CD4-positive, alpha-beta T cell treated with Interleukin-17A for 4 hours (primary cell): ENCODE measurements around the gene MLLT3.
"Not testable (repeated sequence)": the region's sequence is repeated elsewhere in the genome, so short reads cannot be mapped to it uniquely, and the experiment has no call there.

Experiments
- DNase-seq: peaks from one replicate; pipeline ENCODE4 v3.0.0-alpha.2; 2020; ENCODE audit warnings: mixed read lengths

MLLT3 gene

DNA sequence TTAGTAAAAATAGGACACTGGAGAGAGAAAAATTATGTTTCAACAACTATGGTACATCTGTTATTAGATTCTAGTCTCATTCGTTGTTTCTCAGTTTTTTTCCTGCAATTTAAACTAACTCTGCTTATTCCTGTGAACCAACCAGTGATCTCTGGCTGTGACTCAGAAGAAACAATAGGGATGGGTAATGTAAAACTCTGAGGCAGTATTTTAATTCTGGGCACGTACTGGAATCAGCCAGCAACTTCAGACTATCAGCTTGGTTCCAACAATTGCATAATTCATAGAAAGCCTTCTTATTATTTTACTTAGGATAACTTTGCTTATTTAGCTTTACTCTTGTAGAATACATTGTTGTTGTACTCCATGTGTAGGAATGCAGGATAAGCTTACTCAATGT is 28.8 kb downstream of the MLLT3 start:
- DNase-seq: no peak

DNA sequence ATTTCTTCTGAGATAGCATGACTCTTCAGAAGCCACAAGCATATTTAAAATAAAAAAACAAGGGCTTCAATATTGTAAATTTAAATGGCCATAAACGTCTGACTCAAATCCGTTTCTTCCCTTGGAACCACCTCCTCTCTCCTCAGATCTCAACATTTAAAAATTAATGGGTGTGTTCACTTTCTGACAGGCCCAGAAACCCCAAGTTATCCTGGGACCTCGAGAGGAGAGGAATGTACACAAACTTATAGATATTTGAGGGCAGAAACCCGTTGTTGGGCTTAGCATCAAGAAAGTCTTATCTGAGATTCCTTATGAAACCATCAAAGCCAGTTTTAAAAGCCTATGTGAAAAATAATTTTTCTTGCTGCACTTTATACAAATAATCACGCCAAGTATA is 29.2 kb downstream of the MLLT3 start:
- DNase-seq: no peak

DNA sequence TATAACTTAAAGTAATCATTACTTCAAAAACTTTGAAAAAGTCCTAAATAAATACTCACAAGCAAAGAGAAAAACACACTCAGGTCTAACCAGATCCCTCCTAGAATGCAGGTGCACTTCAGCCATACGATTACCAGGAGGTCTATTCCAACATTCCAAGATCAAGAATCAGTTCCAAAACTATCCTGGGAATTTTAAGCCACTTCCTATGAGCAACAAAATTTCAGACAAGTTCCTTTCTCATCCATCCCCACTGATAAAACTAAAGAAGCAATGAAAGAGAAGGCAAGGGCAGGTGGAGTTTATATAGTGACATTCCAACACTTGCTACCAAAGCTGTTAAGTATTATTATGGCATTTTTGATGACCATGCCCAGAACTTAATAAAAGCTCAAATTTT is 29.6 kb downstream of the MLLT3 start:
- DNase-seq: no peak

DNA sequence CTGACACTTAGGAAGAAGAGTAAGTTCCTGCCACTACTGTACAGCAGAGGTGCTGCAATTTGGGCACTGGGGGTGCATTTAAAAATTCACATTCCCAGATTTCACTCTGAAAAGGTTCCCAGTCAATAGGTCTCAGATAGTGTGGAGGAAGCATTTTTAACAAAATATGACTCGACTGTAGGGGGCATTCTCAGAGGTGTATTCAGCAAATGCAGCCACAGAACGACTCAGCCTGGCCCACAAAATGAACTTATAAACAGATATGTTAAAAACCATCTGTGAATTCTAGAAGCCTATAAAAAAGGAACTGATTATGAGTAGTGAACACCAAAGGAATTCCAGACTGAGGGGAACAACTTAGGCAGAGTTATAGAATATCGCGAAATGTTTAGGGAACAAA is 31.1 kb downstream of the MLLT3 start:
- DNase-seq: no peak

DNA sequence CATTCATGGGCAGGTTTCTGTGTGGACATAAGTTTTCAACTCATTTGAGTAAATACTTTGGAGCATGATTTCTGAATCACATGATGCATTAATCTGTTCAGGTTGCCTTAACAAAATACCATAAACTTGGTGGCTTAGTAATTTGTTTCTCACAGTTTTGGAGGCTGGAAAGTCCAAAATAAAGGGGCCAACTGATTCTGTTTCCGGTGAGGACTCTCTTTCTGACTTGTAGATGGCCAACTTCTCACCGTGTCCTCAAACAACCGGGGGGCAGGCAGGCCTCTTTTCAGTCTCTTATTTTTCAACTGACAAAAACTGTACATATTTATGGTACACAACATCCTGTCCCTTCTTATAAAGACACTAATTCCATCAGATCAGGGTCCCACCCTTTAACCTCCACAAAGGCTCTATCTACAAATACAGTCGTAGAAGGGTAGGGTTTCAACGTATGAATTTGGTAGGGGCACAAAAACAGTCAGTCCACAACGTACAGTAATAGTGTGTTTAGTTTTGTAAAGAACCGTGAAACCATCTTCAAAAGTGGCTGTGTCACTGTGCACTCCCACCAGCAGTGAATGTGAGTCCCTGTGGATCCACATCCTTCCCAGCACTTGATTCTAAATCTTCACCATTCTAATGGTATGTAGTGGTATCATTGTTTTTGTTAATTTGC is 37.2 kb downstream of the MLLT3 start:
- DNase-seq: no peak

DNA sequence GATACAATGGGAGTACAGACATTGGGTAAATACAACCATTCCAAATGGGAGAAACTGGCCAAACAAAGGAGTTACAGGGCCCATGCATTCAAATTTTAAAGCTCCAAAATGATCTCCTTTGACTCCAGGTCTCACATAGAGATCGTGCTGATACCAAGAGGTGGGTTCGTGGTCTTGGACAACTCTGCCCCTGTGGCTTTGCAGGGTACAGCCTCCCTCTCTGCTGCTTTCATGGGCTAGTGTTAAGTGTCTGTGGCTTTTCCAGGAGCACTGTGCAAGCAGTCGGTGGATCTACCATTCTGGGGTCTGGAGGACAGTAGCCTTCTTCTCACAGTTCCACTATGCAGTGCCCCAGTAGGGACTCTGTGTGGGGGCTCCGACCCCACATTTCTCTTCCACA is 39.2 kb downstream of the MLLT3 start:
- not testable (repeated sequence) for DNase-seq

DNA sequence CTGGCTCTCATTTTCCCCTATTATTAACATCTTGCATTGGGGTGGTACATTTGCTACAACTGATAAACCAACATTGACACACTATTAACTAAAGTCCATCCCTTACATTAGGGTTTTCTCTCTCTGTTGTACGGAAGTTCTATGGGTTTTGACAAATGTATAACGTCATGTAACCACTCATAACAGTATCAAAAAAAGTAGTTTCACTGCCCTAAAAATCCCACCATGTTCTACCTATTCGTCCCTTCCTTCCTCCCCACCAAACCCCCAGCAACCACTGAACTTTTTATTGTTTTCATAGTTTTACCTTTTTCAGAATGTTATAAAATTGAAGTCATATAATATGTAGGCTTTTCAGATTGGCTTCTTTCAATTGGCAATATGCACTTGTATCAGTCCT is 40.1 kb downstream of the MLLT3 start:
- DNase-seq: no peak

DNA sequence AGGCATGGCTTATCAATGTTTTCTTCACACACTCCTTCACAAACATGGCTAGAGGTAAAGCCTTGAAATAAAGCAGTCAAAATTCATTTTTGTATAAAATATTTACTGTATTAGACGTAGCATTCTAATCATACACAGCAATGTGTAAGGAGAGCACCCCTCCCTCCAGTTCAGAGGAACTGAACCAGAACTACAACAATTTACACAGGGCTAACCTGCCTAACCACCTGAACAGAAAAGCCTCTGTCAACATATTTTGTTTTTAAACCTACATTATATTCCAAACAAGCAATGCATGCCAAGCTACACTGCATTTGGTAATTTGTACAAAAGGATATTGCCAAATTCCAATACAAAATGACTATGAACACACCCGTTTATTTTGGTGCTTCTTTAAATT is 41.6 kb downstream of the MLLT3 start:
- DNase-seq: no peak

DNA sequence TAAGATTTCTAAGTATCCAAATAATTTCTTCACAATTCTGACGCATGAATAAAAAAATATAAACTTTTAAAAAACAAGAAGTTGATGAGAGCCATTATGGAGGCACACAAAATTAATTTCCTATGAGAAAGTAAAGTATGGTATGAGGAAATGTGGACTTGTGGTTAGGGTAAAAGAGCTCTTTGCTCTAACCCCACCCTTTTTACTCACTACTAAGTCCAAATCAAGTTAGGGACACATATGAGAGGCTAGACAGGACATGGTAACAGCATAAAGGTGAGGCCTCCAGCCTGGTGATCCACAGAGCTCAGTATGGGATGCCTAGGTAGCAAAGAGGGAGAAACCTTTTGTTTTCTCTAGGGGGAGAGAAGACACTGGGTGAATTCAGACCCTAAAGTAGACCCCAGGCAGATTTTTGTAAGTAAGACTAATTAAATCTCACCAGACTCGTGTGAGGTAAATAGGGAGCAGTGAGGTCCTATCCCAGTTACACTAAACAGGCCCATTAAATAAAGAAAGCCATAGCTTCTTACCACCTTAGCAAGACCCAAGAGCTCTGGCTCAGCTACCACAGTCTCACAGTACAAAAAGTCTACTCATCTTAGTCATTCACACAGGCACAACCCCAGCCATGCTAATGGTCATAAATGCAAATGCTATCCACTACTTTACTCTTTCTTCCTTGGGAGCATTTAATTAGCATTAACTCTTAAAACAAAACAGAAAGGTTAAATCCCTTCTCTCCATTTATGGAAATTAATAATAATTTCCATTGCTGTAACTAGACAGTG is 42.6 kb downstream of the MLLT3 start:
- DNase-seq: no peak

DNA sequence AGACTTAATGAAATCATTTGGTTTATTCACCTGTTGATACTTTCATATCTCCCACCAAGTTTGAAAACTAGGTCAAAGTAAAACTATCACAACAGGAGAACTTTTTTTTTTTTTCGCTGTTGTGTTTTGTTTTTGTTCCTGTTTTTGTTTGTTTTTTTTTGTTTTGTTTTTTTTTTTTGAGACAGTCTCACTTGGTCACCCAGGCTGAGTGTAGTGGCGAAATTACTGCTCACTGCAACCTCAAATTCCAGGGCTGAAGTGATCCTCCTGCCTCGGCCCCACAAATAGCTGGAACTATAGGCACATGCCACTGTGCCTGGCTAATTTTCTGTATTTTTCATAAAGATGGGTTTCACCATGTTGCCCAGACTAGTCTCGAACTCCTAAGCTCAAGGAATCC is 49.3 kb downstream of the MLLT3 start:
- no peak for DNase-seq

DNA sequence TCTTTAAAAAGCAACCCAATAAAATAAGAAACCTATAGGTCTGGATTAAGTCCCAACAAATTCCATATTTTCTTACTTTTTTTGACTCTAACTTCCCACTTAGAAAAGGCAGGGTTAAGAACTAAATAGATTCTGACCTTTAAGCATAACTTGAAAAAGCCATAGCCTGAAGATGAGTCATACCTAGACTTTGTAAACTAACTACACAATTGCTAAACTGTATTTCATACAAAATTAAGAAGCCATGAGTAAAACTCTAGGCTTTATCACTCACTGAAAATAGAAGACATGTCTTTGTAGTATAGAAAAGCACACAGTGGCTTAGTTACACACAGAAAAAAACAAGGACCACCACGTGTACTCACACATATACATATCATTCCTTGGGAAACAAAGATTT is 51.5 kb downstream of the MLLT3 start:
- DNase-seq: no peak

DNA sequence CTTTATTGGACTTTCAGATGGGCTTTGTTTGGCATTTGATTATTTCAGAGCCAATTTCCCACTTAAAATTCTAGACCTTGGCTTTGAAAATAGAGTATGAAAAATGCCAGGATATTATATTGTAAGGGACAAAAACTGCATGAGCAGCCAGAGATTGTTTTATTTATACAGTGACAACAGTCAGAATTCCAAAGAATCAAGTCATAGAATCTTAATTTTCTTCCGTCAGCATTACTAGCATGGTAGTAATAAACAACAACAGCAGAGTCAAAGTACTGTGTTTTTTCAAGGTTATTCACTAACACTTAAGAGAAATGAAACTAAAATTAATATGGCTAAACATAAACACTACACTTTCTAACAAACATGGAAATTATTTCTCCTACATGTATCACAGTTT is 52.2 kb downstream of the MLLT3 start:
- DNase-seq: no peak

DNA sequence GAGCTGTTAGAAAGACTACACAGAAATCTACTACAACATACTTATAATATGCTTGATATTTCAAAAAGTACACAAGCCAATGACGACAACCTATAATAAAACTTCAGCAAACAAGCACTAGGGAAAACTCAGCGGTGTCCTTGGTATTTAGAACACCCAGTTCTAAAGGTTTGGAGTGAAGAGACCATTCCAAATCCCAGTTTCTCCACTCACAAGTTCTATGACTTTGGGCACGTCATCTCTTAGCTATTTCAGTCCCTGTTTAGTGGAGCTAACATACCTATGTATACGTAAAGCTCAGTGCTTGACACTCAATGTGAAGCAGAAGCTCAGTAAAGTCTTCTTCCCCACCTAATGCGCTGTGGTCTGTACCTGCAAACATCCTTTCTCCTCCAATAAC is 52.8 kb downstream of the MLLT3 start:
- DNase-seq: no peak

DNA sequence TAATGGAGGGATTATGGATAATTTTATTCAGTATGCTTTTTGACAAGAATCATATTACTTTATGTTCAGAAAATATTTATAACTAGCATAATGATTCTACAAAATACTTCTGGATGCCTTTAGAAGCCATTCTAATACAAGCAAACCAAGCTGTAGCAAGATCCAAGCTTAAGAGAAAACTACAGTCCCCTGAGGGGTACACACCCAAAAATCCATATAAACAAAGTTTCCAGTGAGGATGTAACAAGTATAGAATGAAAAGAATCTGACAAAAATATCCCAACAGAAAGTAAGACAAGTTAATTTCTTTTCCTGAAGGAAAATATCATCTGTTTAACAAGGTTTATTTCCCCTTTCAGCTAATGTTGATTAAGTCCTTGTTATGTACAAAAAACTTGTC is 53.9 kb downstream of the MLLT3 start:
- no peak for DNase-seq

DNA sequence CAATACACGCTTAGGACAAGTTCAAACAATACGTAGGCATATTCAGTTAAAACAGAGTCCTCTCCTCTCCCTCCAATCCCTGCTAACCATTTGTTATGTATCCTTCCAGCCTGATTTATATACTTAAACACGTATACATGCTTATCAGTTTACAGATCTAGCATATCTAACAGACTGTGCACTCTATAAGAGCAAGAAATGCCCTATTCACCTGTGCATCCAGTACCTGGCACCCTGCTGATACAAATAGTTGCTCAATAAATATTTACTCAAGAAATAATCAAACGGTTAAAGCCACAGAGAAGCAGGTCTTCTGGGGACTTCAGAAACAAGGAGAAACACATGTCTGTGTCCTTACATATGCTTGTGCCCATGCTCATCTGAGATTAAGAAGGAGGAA is 55.9 kb downstream of the MLLT3 start:
- no peak for DNase-seq

DNA sequence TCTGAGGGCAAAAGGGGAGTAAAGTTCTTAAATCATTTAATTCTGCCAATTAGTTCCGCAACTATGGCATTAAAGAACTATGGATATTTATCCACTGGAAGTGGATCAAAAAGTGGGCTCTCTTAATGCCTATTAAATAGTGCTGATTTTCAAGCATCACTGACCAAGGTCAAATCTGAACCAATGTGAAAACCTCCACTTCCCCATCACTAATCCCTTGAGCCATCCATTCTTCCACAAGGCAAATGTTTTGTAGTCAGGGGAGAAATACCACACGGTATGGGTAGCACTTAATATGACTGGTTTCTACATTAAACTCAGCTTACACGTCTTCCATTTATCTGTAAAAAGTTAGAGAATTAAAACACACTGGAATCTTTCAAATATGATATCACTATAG is 57.6 kb downstream of the MLLT3 start:
- no peak for DNase-seq

DNA sequence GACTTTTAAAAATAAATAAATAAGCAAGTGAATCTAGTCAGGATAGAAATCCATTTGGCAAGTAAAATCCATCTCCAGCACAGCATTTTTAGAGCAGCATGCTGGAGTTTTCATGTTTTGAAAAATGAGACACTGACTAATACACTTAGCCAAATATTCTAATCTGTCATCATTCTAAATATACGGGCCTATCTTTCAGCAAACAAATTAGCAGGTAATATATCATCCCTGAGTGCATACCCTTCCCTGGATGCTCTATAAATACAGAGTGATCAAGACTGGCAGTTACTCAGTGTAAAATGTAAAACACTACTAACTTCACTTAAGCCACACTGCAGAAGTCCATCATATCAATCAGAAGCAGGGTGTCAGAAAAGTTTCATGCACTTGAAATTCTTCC is 58.4 kb downstream of the MLLT3 start:
- no peak for DNase-seq

DNA sequence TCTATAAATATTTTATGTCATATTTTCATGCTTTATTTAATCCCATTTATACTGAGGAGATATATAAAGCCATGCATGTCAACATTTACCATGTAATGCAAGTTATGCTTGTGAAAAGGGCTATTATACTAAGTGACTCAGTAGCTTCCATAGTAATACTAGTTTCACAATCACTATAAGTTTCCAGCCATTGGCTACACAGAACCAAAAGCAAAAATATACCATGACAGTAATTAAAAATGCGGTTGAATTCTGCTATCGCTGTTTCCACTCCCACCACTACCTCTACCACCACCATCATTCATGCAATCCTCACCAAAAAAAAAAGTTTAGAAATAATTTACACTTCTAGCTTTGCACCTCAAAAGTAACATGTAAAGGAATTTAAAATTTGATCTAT is 60.2 kb downstream of the MLLT3 start:
- no peak for DNase-seq

DNA sequence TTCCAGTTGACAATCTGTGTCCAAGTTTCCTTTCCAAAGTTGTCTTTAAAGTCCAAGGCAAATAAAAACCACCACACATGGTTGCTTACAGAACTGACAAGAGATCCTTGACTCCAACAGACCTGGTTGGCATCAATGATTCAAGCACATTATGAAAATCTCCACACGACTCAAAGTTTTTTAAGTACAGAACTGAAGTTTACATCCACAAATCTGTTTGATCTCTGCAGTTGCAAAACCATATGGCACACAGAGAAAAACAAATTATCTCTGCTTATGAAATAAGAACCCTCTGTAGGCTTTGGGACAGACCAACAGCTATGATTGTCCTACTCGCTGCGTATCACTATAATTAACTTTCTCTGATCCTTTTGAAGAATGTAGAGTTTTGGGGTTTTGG is 60.8 kb downstream of the MLLT3 start:
- no peak for DNase-seq

DNA sequence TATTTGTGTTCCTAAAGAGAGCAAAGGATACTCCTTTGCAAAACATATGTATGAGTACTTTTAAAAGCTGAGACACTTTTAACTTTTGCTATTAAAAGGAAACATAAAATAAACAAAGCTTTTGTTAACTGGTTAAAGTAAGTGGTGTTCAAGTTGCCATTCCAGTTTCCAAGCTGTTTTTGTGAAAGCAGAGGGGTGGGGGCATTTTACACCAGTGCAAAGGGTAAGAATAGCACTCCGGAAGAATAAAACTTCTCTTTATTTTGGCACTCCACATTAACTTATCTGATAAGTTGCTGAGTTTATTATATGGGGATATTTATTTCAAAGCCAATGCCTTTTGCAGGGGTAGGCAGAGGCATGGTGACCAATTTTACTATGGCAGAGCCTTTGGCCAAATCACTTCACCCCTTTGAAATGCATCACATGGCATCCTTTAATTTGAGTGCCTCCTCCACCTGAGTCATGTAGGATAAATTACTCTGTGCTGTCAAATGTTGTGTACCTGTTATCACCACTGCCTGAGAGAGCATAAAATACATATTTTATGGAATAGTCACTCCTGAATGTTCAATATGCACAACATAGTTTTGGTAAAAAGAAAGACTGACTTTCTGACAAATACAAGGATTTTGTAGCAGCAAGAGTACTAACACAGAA is 62.9 kb downstream of the MLLT3 start:
- DNase-seq: no peak

DNA sequence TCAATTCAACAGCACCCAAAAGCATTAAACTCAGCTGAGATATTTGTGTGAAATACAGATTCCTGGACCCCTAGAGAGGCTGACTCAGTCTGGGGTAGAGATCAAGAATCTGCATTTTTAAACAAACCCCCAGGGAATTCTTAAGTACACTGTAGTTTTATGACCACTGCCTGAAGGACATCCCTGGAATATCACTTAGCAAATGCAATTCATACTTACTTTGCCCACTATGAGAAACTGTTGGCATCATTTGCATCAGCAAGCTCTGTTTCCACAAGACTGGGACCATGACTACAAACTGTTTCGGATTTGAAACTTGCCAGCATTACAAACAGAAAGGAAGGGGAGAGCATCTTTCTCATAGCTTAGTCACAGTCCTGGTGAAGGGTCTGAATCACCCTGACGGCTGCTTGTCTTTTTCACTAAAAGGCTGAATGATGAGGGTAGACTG is 63.7 kb downstream of the MLLT3 start:
- DNase-seq: peak; percentile 29

DNA sequence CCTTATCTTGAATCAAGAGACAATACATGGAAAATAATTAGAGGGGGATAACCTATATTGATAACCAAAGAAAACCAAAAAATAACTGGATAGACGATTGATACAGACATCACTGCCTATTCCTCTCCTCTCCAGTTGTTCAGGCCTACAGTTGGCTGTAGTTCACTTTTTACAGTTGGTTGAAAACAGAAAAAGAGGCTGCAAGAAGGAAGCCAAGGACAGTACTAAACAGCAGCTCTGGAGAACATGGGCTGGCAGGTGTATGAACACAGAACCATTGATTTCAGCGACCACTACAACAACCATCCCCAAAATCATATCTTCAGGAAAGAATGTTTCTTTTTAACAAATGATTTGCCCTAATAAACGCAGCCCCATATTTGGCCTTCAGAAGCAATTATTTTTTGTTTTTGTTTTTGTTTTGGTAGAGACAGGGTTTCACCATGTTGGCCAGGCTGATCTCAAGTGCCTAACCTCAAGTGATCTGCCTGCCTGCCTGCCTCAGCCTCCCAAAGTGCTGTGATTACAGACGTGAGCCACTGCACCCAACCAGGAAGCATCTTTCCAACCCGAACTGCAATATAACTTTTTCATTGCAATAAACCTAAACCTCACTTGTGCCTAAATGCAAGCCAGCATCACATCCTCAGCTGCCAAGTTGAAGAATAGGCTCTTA is 64.3 kb downstream of the MLLT3 start:
- no peak for DNase-seq

DNA sequence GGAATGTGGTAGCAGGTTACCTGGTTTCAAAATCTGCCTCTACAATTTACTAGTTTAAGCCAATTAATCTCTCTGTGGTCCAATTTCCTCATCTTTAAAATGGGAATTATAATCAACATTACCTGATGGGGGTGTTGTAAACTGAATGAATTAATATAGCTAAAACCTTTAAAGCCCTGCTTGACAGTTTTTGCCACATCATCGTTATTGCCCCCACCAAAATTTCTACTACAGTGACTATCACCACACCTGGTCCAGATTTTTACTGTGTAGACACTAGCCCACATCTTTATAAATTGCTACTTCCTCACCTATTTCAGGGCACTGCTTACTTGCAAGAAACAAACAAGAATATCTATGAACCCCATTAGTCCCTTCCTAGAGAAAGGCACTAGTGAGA is 65.0 kb downstream of the MLLT3 start:
- DNase-seq: no peak
